ENCODE results near the gene DEPP1. TPM values are rescaled to one million over a fixed set of nuclear protein-coding genes. Genes with fewer than 3 reads are reported as not detected.

DEPP1 gene
- total RNA-seq, 4 donors from 2014 or later = 48.3 to 428 (median 103) TPM

DNA sequence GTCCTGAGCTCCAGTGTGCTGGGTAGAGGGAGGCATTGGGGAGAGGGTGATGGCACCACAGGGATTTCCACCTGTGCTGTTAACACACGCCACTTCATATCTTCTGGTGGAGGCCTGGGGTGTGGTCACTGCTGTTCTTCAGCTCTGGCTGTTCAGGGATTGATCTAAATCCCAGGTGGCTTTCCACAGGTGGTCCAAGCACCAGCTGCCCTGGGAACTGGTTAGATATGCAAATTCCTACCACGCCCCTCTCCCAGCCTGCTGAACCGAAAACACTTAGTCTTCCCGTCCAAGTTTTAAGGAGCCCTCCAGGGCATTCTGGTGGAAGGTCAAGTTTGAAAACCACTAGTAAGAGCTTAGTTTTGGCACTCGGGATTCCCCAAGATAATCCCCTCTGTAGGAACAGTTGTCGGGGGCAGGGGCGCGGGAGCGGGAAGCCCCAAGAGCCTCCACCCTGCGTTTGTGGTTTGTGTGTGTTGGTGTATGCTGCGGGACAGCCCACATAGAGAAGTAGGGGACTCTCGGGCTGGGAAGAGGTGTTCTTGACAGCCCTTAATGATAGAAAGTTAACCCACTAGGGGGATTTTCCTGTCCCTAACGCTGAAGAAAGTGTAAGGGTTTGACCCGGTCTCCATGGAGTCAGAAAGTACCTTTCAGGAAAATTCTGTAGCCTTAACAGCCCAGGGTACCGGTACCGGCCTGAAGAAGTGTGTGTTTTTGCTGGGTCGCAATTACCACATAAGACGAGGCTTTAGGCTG, 5.1 kb downstream of the DEPP1 start:
- Histone ChIP-seq H3K9me3 (no peaks in the 10 kb centered on the region), H3K27me3 (no peaks in the 10 kb centered on the region), H3K36me3 (peaks cover 0 to 58% of the 10 kb centered on the region in 2 donors), H3K4me3 (peak overlapping the region in 1 of 2 donors; percentile 65), H3K27ac (peak overlapping the region; percentile 60 to 94 (median 92)), H3K4me1 (peaks cover 0 to 77% (median 25%) of the 10 kb centered on the region in 3 donors)
- ATAC-seq = no peak
- 60% methylated on average over 5 of the region's 18 CpGs; no CpG with 5 or more reads in 1 of the 2 donors for WGBS, 2 donors (ENCODE audit: low coverage in 1 of 2)
- TF ChIP-seq POLR2AphosphoS5 (IDR thresholded peaks at IDR 0.05) = no peak
- TF ChIP-seq EP300 (IDR thresholded peaks at IDR 0.05) = no peak
- no peak for TF ChIP-seq CTCF (IDR thresholded peaks at IDR 0.05)
- TF ChIP-seq POLR2A (IDR thresholded peaks at IDR 0.05) = no peak

GRCh38 chr10:44972874-44973306, 5.7 kb downstream of the DEPP1 start:
- peak overlapping the region in 3 of 4 donors; percentile 90 to 94 (median 93) for H3K27ac ChIP-seq
- WGBS, 2 donors (ENCODE audit: low coverage in 1 of 2) = 83 to 100% methylated on average over 1 to 4 of the region's 6 CpGs
- H3K36me3 ChIP-seq = peaks cover 0 to 56% of the 10 kb centered on the region in 2 donors
- ATAC-seq = no peak
- TF ChIP-seq POLR2AphosphoS5 (IDR thresholded peaks at IDR 0.05) (peak; percentile 57), POLR2A (IDR thresholded peaks at IDR 0.05) (no peak), EP300 (IDR thresholded peaks at IDR 0.05) (no peak), CTCF (IDR thresholded peaks at IDR 0.05) (no peak)
- H3K4me3 ChIP-seq = no peak overlapping the region
- H3K4me1 ChIP-seq = peaks cover 0 to 77% (median 28%) of the 10 kb centered on the region in 3 donors
- H3K9me3 ChIP-seq = no peaks in the 10 kb centered on the region
- no peaks in the 10 kb centered on the region for H3K27me3 ChIP-seq

DNA sequence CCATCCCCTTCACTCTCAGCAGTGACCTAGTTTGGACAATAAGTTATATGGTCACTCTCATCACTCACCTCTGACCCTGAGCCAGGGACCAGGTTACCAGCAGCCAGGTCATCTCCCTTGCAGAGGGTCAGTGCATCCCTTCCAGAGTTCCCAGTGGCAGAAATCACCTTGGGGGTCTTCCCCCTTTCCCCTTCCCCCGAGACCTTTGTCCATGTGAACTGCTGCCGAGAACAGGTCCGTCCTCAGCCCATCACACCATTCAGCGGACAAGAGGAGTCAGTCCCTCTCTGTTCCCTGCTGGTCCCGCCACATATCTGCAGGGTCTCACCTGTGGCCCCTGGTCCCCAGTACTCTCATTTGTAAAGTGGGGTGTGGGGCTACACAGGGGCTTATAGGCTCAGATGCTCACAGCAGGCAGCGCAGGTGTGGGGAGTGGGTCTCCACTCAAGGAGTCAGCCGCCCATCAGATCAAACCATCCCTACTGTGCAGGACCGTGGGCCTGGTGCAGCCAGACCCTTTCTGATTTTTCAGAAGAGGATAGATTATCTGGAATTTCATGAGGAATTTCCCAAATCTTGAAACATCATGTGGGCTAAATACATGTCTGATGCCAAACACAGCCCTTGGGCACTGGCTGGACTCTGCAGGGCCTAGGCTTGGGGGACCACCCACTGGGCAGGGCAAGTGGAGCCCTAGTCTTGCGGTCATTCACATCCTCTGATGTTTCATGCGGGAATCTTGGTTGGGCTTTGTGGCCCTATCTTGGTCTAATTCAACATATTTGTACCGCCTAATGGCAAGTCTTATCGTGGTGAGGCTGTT, 6.5 kb downstream of the DEPP1 start:
- TF ChIP-seq CTCF (IDR thresholded peaks at IDR 0.05) = no peak
- peak in 1 of 2 donors; percentile 20 for TF ChIP-seq POLR2A (IDR thresholded peaks at IDR 0.05)
- TF ChIP-seq POLR2AphosphoS5 (IDR thresholded peaks at IDR 0.05) = peak; percentile 6
- Histone ChIP-seq H3K36me3 (peaks cover 0 to 49% of the 10 kb centered on the region in 2 donors), H3K4me1 (peaks cover 0 to 77% (median 28%) of the 10 kb centered on the region in 3 donors), H3K27me3 (no peaks in the 10 kb centered on the region), H3K4me3 (no peak overlapping the region), H3K9me3 (no peaks in the 10 kb centered on the region), H3K27ac (peak overlapping the region in 3 of 4 donors; percentile 90 to 94 (median 93))
- WGBS, 2 donors (ENCODE audit: low coverage in 1 of 2) = 92 to 100% methylated on average over 2 of the region's 12 CpGs
- no peak for ATAC-seq

- WGBS, 2 donors (ENCODE audit: low coverage in 1 of 2) = 89% methylated on average over 3 of the region's 11 CpGs; no CpG with 5 or more reads in 1 of the 2 donors
- H3K4me1 ChIP-seq = peaks cover 0 to 77% (median 35%) of the 10 kb centered on the region in 3 donors
Observed at GRCh38 chr10:44971434-44971833, 7.2 kb downstream of the DEPP1 start.

DNA sequence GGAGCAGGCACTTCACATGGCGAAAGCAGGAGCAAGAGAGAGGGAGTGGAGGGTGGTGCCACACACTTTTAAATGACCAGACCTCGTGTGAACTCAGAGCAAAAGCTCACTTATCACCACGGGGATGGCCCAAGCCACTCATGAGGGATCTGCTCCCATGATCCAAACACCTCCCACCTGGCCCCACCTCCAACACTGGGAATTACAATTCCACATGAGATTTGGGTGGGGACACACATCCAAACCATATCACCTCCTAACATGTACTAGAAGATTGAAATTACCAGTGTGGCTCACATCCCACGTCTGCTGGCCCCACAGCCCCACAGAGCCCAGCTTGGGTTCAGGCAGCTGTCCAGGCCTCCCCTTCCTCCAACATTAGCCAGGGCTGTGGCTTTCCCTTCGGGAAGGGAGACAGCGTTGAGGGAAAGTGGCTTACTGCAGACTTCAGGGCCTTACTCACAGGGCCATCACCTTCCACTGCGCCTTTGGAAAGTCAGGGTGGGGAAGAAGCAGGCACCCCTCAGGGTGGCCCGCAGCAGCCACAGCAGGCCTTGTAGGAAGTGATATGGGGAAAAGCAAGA, 7.7 kb downstream of the DEPP1 start:
- WGBS, 2 donors (ENCODE audit: low coverage in 1 of 2) = 70 to 90% methylated on average over 2 of the region's 8 CpGs
- Histone ChIP-seq H3K9me3 (no peaks in the 10 kb centered on the region), H3K27me3 (no peaks in the 10 kb centered on the region), H3K27ac (peak overlapping the region in 1 of 4 donors; percentile 41), H3K4me1 (peaks cover 0 to 77% (median 38%) of the 10 kb centered on the region in 3 donors), H3K4me3 (no peak overlapping the region), H3K36me3 (peaks cover 0 to 37% of the 10 kb centered on the region in 2 donors)
- no peak for ATAC-seq
- TF ChIP-seq EP300 (IDR thresholded peaks at IDR 0.05) (no peak), POLR2AphosphoS5 (IDR thresholded peaks at IDR 0.05) (no peak), POLR2A (IDR thresholded peaks at IDR 0.05) (no peak), CTCF (IDR thresholded peaks at IDR 0.05) (no peak)

More at GRCh38 chr10:44971434-44971833, 7.2 kb downstream of the DEPP1 start:
- Histone ChIP-seq H3K4me3 (no peak overlapping the region), H3K27me3 (no peaks in the 10 kb centered on the region), H3K9me3 (no peaks in the 10 kb centered on the region), H3K27ac (peak overlapping the region in 1 of 4 donors; percentile 41), H3K36me3 (peaks cover 0 to 42% of the 10 kb centered on the region in 2 donors)
- no peak for TF ChIP-seq EP300 (IDR thresholded peaks at IDR 0.05)
- TF ChIP-seq POLR2A (IDR thresholded peaks at IDR 0.05) = no peak
- no peak for ATAC-seq
